GM23338 (cell line): ENCODE measurements around the gene PHC2. TPM values are rescaled to one million over a fixed set of nuclear protein-coding genes. Genes with fewer than 3 reads are reported as not detected.
A peak's percentile ranks its signal among the peaks of the same experiment; 100 is the strongest.

Experiments used
- ATAC-seq: fragments of 200-7000 bp; cut with Tn5 transposase; 3 replicates; pipeline ENCODE4 v1.9.1; 2020
- DNase-seq: peaks from one replicate; pipeline ENCODE4 v3.0.0-alpha.2; 2015; ENCODE audit warnings: low spot score
- H2AFZ ChIP-seq: fragments of 200-600 bp; sonication (generic); 2 replicates; pipeline ENCODE4 v1.8.0; 2016; ENCODE audit warnings: antibody characterized with exemption, mild to moderate bottlenecking, moderate library complexity
- H3F3A ChIP-seq: fragments of 200-600 bp; sonication (generic); replicated peaks from 2 replicates; pipeline ENCODE4 v1.8.0; 2017; ENCODE audit warnings: antibody characterized with exemption, mixed run types, low read depth
- H3K27ac ChIP-seq: fragments of 200-600 bp; sonication (generic); 2 replicates; pipeline ENCODE4 v1.6.1; 2016; ENCODE audit warnings: low read depth
- H3K27me3 ChIP-seq: fragments of 200-600 bp; sonication (generic); 2 replicates; pipeline ENCODE4 v1.8.0; 2016; ENCODE audit warnings: mild to moderate bottlenecking, mixed run types, moderate library complexity; ENCODE audit not compliant: insufficient read depth
- H3K36me3 ChIP-seq: fragments of 200-600 bp; sonication (generic); 2 replicates; pipeline ENCODE4 v1.8.0; 2016; ENCODE audit warnings: mild to moderate bottlenecking; ENCODE audit not compliant: insufficient read depth
- H3K4me1 ChIP-seq: fragments of 200-600 bp; sonication (generic); 2 replicates; pipeline ENCODE4 v1.8.0; 2016; ENCODE audit warnings: mild to moderate bottlenecking, moderate library complexity; ENCODE audit not compliant: insufficient read depth
- H3K4me2 ChIP-seq: fragments of 200-600 bp; sonication (generic); 2 replicates; pipeline ENCODE4 v1.7.1; 2017; ENCODE audit warnings: mixed run types
- H3K4me3 ChIP-seq: fragments of 200-600 bp; sonication (generic); 2 replicates; pipeline ENCODE4 v1.6.1; 2016; ENCODE audit warnings: mixed run types
- H3K79me2 ChIP-seq: fragments of 200-600 bp; sonication (generic); replicated peaks from 2 replicates; pipeline ENCODE4 v1.8.0; 2017; ENCODE audit warnings: mild to moderate bottlenecking; ENCODE audit not compliant: insufficient read depth
- H3K9me2 ChIP-seq: fragments of 200-600 bp; sonication (generic); 2 replicates; pipeline ENCODE4 v1.8.0; 2017; ENCODE audit not compliant: insufficient read depth
- H4K20me1 ChIP-seq: fragments of 200-600 bp; sonication (generic); replicated peaks from 2 replicates; pipeline ENCODE4 v1.8.0; 2017; ENCODE audit warnings: mild to moderate bottlenecking; ENCODE audit not compliant: insufficient read depth
- H3K27ac Mint-ChIP-seq: 2 replicates; pipeline ENCODE4 v1.8.0; 2020; ENCODE audit warnings: inconsistent platforms, mild to moderate bottlenecking, moderate library complexity, mixed read lengths
- H3K27me3 Mint-ChIP-seq: 3 replicates; pipeline ENCODE4 v1.8.0; 2022; ENCODE audit warnings: low read depth, mild to moderate bottlenecking, moderate library complexity, mixed read lengths, inconsistent platforms; ENCODE audit not compliant: insufficient read depth, poor library complexity
- H3K36me3 Mint-ChIP-seq: 3 replicates; pipeline ENCODE4 v1.8.0; 2021; ENCODE audit warnings: low read depth, mild to moderate bottlenecking, inconsistent platforms, moderate library complexity, mixed read lengths
- H3K4me1 Mint-ChIP-seq: 3 replicates; pipeline ENCODE4 v1.8.0; 2020; ENCODE audit warnings: mild to moderate bottlenecking, inconsistent platforms, mixed read lengths
- H3K4me3 Mint-ChIP-seq: 3 replicates; pipeline ENCODE4 v1.8.0; 2021; ENCODE audit warnings: moderate library complexity, mild to moderate bottlenecking, inconsistent platforms, mixed read lengths
- H3K9me3 Mint-ChIP-seq: 3 replicates; pipeline ENCODE4 v1.8.0; 2020; ENCODE audit warnings: moderate library complexity, mild to moderate bottlenecking, inconsistent platforms, mixed read lengths
- EZH2 ChIP-seq: fragments of 200-600 bp; sonication (generic); IDR thresholded peaks from one replicate; pipeline ENCODE4 v1.8.0; 2017; ENCODE audit warnings: antibody characterized with exemption, mild to moderate bottlenecking, low read depth; ENCODE audit not compliant: unreplicated experiment
- POLR2AphosphoS5 ChIP-seq: IDR thresholded peaks from 2 replicates; pipeline ENCODE4 v1.6.1; 2016; ENCODE audit warnings: antibody characterized with exemption, low read depth
- STAT1 ChIP-seq: IDR thresholded peaks from one replicate; pipeline ENCODE4 v1.6.1; 2016; ENCODE audit warnings: antibody characterized with exemption; ENCODE audit not compliant: unreplicated experiment
- ZNF114 ChIP-seq: fragments of 250-450 bp; sonication (Bioruptor Pico); IDR thresholded peaks from 2 replicates; pipeline ENCODE4 v1.5.0; 2020; ENCODE audit warnings: mild to moderate bottlenecking, moderate library complexity
- ZNF331 ChIP-seq: fragments of 250-450 bp; sonication (Bioruptor Pico); IDR thresholded peaks from 2 replicates; pipeline ENCODE4 v1.5.0; 2020; ENCODE audit warnings: low read depth, mild to moderate bottlenecking, moderate library complexity
- polyA plus RNA-seq: library from polyadenylated mRNA; unstranded; fragments of >200 nt; fragmentation: Nextera tagmentation; extraction: Ambion mirVana; gene quantifications from 2 replicates; pipeline ENCODE4 v1.2.1, GENCODE V29; 2016
- total RNA-seq: library from RNA; depleted of rRNA; stranded (reverse); fragments of >200 nt; shearing (Covaris generic); gene quantifications from 2 replicates; pipeline ENCODE4 v1.2.3, GENCODE V29; 2014
- TF ChIP-seq, protein P1 (sequence below): IDR thresholded peaks from one replicate; pipeline ENCODE4 v1.6.1; 2018; ENCODE audit warnings: antibody characterized with exemption; ENCODE audit not compliant: unreplicated experiment
- TF ChIP-seq, protein P2 (sequence below), 2 experiments: fragments of 200-600 bp in 1 of 2; sonication (generic) in 1 of 2; conservative IDR thresholded peaks; 2 replicates each; pipeline versions ENCODE4 v1.5.1 to v1.6.1; 2016 to 2017; ENCODE audit warnings: antibody characterized with exemption in 2 of 2, low read depth in 2 of 2, mild to moderate bottlenecking in 2 of 2, moderate library complexity in 1 of 2
- TF ChIP-seq, protein P3 (sequence below): IDR thresholded peaks from 2 replicates; pipeline ENCODE4 v1.6.1; 2016; ENCODE audit warnings: antibody characterized with exemption

Gene PHC2
- total and polyA plus RNA-seq, 2 experiments from 2014 or later = 1.7 to 7.3 TPM

DNA sequence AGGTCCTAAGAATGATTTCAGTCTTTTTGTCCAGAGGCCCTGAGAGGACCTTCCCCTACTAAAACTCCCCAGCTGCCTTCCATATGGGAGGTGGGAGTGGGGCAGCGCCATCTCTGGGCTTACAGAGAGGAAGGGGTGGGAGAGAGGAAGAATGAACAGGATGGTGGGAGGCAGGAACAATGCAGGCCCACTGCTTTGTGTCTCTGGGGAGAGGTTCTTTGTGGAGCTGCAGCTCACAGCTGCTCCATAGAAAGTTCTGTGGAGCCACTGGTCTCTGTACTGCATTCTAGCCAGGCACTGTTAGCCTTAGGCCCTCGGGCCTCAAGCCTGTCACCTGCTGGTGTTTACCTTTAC, 66.4 kb downstream of the PHC2 start:
- H3K4me3 ChIP-seq = 0 out of 2 replicates have a peak overlapping the region, but pooled peaks have one; percentile 30
- DNase-seq = no peak
- peak overlapping the region; percentile 53; the same call in 1 of the 2 replicates for H2AFZ ChIP-seq
- peaks cover 30% of the 10 kb centered on the region for H3K27me3 Mint-ChIP-seq
- TF ChIP-seq ZNF331 (CRISPR knock-in tag) = no peak
- no peak for TF ChIP-seq EZH2
- TF ChIP-seq, protein P1, sequence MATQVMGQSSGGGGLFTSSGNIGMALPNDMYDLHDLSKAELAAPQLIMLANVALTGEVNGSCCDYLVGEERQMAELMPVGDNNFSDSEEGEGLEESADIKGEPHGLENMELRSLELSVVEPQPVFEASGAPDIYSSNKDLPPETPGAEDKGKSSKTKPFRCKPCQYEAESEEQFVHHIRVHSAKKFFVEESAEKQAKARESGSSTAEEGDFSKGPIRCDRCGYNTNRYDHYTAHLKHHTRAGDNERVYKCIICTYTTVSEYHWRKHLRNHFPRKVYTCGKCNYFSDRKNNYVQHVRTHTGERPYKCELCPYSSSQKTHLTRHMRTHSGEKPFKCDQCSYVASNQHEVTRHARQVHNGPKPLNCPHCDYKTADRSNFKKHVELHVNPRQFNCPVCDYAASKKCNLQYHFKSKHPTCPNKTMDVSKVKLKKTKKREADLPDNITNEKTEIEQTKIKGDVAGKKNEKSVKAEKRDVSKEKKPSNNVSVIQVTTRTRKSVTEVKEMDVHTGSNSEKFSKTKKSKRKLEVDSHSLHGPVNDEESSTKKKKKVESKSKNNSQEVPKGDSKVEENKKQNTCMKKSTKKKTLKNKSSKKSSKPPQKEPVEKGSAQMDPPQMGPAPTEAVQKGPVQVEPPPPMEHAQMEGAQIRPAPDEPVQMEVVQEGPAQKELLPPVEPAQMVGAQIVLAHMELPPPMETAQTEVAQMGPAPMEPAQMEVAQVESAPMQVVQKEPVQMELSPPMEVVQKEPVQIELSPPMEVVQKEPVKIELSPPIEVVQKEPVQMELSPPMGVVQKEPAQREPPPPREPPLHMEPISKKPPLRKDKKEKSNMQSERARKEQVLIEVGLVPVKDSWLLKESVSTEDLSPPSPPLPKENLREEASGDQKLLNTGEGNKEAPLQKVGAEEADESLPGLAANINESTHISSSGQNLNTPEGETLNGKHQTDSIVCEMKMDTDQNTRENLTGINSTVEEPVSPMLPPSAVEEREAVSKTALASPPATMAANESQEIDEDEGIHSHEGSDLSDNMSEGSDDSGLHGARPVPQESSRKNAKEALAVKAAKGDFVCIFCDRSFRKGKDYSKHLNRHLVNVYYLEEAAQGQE = no peak
- no peak for TF ChIP-seq POLR2AphosphoS5
- TF ChIP-seq, protein P2, sequence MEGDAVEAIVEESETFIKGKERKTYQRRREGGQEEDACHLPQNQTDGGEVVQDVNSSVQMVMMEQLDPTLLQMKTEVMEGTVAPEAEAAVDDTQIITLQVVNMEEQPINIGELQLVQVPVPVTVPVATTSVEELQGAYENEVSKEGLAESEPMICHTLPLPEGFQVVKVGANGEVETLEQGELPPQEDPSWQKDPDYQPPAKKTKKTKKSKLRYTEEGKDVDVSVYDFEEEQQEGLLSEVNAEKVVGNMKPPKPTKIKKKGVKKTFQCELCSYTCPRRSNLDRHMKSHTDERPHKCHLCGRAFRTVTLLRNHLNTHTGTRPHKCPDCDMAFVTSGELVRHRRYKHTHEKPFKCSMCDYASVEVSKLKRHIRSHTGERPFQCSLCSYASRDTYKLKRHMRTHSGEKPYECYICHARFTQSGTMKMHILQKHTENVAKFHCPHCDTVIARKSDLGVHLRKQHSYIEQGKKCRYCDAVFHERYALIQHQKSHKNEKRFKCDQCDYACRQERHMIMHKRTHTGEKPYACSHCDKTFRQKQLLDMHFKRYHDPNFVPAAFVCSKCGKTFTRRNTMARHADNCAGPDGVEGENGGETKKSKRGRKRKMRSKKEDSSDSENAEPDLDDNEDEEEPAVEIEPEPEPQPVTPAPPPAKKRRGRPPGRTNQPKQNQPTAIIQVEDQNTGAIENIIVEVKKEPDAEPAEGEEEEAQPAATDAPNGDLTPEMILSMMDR (conservative IDR thresholded peaks at IDR 0.05; ENCODE audit: low read depth in 2 of 2) = 0 out of 4 replicates have a peak, but pooled peaks of 1 of the 2 experiments have one; percentile 8
- TF ChIP-seq, protein P3, sequence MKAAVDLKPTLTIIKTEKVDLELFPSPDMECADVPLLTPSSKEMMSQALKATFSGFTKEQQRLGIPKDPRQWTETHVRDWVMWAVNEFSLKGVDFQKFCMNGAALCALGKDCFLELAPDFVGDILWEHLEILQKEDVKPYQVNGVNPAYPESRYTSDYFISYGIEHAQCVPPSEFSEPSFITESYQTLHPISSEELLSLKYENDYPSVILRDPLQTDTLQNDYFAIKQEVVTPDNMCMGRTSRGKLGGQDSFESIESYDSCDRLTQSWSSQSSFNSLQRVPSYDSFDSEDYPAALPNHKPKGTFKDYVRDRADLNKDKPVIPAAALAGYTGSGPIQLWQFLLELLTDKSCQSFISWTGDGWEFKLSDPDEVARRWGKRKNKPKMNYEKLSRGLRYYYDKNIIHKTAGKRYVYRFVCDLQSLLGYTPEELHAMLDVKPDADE = no peak
- no peak for TF ChIP-seq ZNF114 (CRISPR knock-in tag)
- TF ChIP-seq STAT1 = no peak
- H3F3A ChIP-seq = no peaks in the 10 kb centered on the region
- no peaks in the 10 kb centered on the region for H3K9me3 Mint-ChIP-seq
- ATAC-seq = peak; percentile 14
- H3K27me3 ChIP-seq = peaks cover 12% of the 10 kb centered on the region
- peaks cover 46% of the 10 kb centered on the region for H3K4me1 ChIP-seq
- peak overlapping the region; percentile 16; the same call in 1 of the 2 replicates for H3K27ac Mint-ChIP-seq
- no peaks in the 10 kb centered on the region for H3K36me3 ChIP-seq
- H3K4me3 Mint-ChIP-seq = peak overlapping the region; percentile 23
- no peaks in the 10 kb centered on the region; the same call in 1 of the 2 replicates for H4K20me1 ChIP-seq
- H3K79me2 ChIP-seq = no peaks in the 10 kb centered on the region
- no peak overlapping the region for H3K27ac ChIP-seq
- H3K36me3 Mint-ChIP-seq = no peaks in the 10 kb centered on the region
- peaks cover 54% of the 10 kb centered on the region for H3K4me1 Mint-ChIP-seq
- peak overlapping the region; percentile 77; the same call in 1 of the 2 replicates for H3K4me2 ChIP-seq
- H3K9me2 ChIP-seq = no peaks in the 10 kb centered on the region

DNA sequence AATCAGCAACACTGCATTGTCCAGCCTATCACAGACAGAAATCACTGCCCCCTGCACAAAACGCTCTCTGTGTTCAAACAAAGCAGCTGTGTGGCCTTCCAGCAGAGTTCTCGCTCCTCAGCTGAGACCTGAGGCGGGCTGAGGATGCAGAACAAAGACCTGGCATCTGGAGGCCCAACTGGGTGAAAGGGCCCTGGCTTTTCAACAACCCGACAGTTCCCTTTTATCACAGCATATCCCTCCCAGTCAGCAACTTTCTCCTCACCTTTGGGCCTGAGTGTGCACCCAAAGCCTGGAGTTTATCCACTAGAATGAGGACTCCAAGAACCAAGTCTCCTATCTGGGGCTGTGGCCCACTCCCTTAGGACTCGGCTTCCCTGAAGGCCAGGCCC, 67.4 kb downstream of the PHC2 start:
- Histone ChIP-seq H4K20me1 (peaks cover 5% of the 10 kb centered on the region; the same call in 1 of the 2 replicates), H2AFZ (peak overlapping the region; percentile 85), H3K27me3 (peaks cover 23% of the 10 kb centered on the region), H3F3A (no peaks in the 10 kb centered on the region), H3K4me2 (peak overlapping the region; percentile 77), H3K79me2 (no peaks in the 10 kb centered on the region), H3K4me1 (peaks cover 46% of the 10 kb centered on the region), H3K9me2 (no peaks in the 10 kb centered on the region), H3K27ac (no peak overlapping the region), H3K36me3 (no peaks in the 10 kb centered on the region), H3K4me3 (peak overlapping the region; percentile 30; the same call in 1 of the 2 replicates)
- H3K27me3 Mint-ChIP-seq = peaks cover 32% of the 10 kb centered on the region
- ATAC-seq (peak; percentile 9), DNase-seq (no peak)
- no peaks in the 10 kb centered on the region for H3K36me3 Mint-ChIP-seq
- TF ChIP-seq, protein P3 = no peak
- TF ChIP-seq, protein P2 (conservative IDR thresholded peaks at IDR 0.05; ENCODE audit: low read depth in 2 of 2) = no peak
- peak overlapping the region; percentile 56 for H3K4me3 Mint-ChIP-seq
- H3K4me1 Mint-ChIP-seq = peaks cover 54% of the 10 kb centered on the region
- no peak overlapping the region; the same call in 1 of the 2 replicates for H3K27ac Mint-ChIP-seq
- H3K9me3 Mint-ChIP-seq = no peaks in the 10 kb centered on the region
